Neural progenitor cell (in vitro differentiated cells): ENCODE data around the gene FAM98B.

ENCODE experiments used
- EZH2 ChIP-seq: fragments of 200-600 bp; sonication (generic); IDR thresholded peaks from 2 replicates; pipeline ENCODE4 v1.6.1; 2017; ENCODE audit warnings: antibody characterized with exemption, mild to moderate bottlenecking, moderate library complexity
- EZH2phosphoT487 ChIP-seq: fragments of 200-600 bp; sonication (generic); IDR thresholded peaks from 2 replicates; pipeline ENCODE4 v1.6.1; 2017; ENCODE audit warnings: antibody characterized with exemption
- TF ChIP-seq, protein P1 (sequence below): fragments of 200-600 bp; sonication (generic); IDR thresholded peaks from 2 replicates; pipeline ENCODE4 v1.5.1; 2017; ENCODE audit warnings: antibody characterized with exemption, mild to moderate bottlenecking

DNA sequence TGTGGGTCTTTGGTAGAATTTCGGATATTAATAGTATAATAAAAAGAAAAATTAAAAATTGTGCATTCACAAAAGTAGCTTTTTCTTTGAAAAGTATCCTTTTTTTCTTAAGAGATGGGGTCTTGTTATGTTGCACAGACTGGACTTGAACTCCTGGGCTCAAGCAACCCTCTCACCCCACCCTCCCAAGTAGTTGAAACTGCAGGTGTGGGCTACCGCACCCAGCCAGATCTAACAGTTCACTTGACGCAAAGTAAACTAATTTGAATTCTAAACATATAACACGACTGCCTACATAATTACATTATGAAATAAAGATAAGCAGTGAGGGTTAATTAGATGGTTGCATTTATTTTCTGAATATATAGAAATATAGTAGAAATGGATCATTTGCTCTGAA, 10.7 kb downstream of the FAM98B start:
- TF ChIP-seq, protein P1, sequence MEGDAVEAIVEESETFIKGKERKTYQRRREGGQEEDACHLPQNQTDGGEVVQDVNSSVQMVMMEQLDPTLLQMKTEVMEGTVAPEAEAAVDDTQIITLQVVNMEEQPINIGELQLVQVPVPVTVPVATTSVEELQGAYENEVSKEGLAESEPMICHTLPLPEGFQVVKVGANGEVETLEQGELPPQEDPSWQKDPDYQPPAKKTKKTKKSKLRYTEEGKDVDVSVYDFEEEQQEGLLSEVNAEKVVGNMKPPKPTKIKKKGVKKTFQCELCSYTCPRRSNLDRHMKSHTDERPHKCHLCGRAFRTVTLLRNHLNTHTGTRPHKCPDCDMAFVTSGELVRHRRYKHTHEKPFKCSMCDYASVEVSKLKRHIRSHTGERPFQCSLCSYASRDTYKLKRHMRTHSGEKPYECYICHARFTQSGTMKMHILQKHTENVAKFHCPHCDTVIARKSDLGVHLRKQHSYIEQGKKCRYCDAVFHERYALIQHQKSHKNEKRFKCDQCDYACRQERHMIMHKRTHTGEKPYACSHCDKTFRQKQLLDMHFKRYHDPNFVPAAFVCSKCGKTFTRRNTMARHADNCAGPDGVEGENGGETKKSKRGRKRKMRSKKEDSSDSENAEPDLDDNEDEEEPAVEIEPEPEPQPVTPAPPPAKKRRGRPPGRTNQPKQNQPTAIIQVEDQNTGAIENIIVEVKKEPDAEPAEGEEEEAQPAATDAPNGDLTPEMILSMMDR: no peak
- TF ChIP-seq EZH2phosphoT487 (no peak), EZH2 (no peak)
